B cell (primary cell): Measurements from ENCODE around the gene RPS23. TPM values are rescaled to one million over a fixed set of nuclear protein-coding genes. Genes with fewer than 3 reads are reported as not detected.

Experiments used
- ATAC-seq: fragments of 200-7000 bp; cut with Tn5 transposase; one replicate; pipeline ENCODE4 v1.10.0; 2021; ENCODE audit warnings: low read depth, mild to moderate bottlenecking, moderate number of reproducible peaks, moderate library complexity
- CTCF ChIA-PET: fragments of 350-600 bp; sonication (Branson Sonifier 250); formaldehyde crosslinking; loops from one replicate; lab custom pipeline; 2021; ENCODE audit warnings: antibody characterized with exemption, inconsistent platforms; lab: Charles Lee
- POLR2A ChIA-PET: fragments of 350-600 bp; sonication (Branson Sonifier 250); formaldehyde crosslinking; loops from one replicate; lab custom pipeline; 2021; ENCODE audit warnings: antibody characterized with exemption; lab: Charles Lee
- DNase-seq: peaks from one replicate; pipeline ENCODE4 v3.0.0; 2013
- H2AFZ ChIP-seq: 2 replicates; pipeline ENCODE4 v1.6.1; 2012; ENCODE audit warnings: mild to moderate bottlenecking, low read depth, low read length; ENCODE audit not compliant: insufficient read depth, poor library complexity, severe bottlenecking
- H3K27ac ChIP-seq, 2 donors: 1 replicate in 1 of 2; 2 replicates in 1 of 2; pipeline ENCODE4 v1.5.1; 2012 to 2013; ENCODE audit warnings: low read length in 2 of 2, mild to moderate bottlenecking in 2 of 2, moderate library complexity in 1 of 2
- H3K27me3 ChIP-seq, 4 experiments: fragments of 200-600 bp in 1 of 4; sonication (generic) in 1 of 4; replicated peaks in 1 of 4; 1 replicate in 2 of 4; 2 replicates in 2 of 4; pipeline versions ENCODE4 v1.6.1 to v1.7.0; 2013 to 2016; ENCODE audit warnings: low read length in 3 of 4, mild to moderate bottlenecking in 2 of 4, mixed read lengths in 1 of 4, moderate library complexity in 1 of 4; ENCODE audit not compliant: insufficient read depth in 4 of 4, control insufficient read depth in 3 of 4; ENCODE audit errors: control extremely low read depth in 1 of 4
- H3K36me3 ChIP-seq, 2 experiments: replicated peaks in 1 of 2; 1 replicate in 1 of 2; 2 replicates in 1 of 2; pipeline versions ENCODE4 v1.6.1 to v1.7.1; 2013; ENCODE audit warnings: low read length in 1 of 2; ENCODE audit not compliant: insufficient read depth in 2 of 2, control insufficient read depth in 1 of 2; ENCODE audit errors: control extremely low read depth in 1 of 2, extremely low read depth in 1 of 2
- H3K4me1 ChIP-seq, 2 donors: fragments of 200-600 bp in 1 of 2; sonication (generic) in 1 of 2; 1 replicate in 1 of 2; 2 replicates in 1 of 2; pipeline versions ENCODE4 v1.5.1 to v1.6.1; 2013 to 2017; ENCODE audit warnings: low read length in 2 of 2; ENCODE audit not compliant: control insufficient read depth in 2 of 2, insufficient read depth in 2 of 2
- H3K4me2 ChIP-seq: replicated peaks from 2 replicates; pipeline ENCODE3; 2012; ENCODE audit warnings: mild to moderate bottlenecking, low read depth, low read length; ENCODE audit not compliant: poor library complexity, severe bottlenecking
- H3K4me3 ChIP-seq, 5 experiments: fragments of 200-600 bp in 1 of 5; sonication (generic) in 1 of 5; 1 replicate in 3 of 5; 2 replicates in 2 of 5; pipeline versions ENCODE4 v1.5.1 to v1.7.0; 2011 to 2016; ENCODE audit warnings: low read length in 4 of 5, mild to moderate bottlenecking in 4 of 5, low read depth in 2 of 5, control low read depth in 1 of 5, moderate library complexity in 1 of 5; ENCODE audit not compliant: insufficient read depth in 1 of 5; ENCODE audit errors: control extremely low read depth in 1 of 5, extremely low read depth in 1 of 5
- H3K79me2 ChIP-seq: fragments of 200-600 bp; sonication (generic); one replicate; pipeline ENCODE4 v1.6.0; 2016; ENCODE audit warnings: low read length; ENCODE audit not compliant: control insufficient read depth, insufficient read depth
- H3K9ac ChIP-seq: fragments of 200-600 bp; sonication (generic); 2 replicates; pipeline ENCODE4 v1.6.1; 2017; ENCODE audit warnings: mild to moderate bottlenecking, low read length, moderate library complexity
- H3K9me3 ChIP-seq, 3 donors: one replicate each; pipeline versions ENCODE4 v1.6.1 to v1.7.1; 2013; ENCODE audit warnings: low read length in 2 of 3; ENCODE audit not compliant: control insufficient read depth in 2 of 3, insufficient read depth in 1 of 3; ENCODE audit errors: control extremely low read depth in 1 of 3
- H4K20me1 ChIP-seq: 2 replicates; pipeline ENCODE4 v1.6.0; 2012; ENCODE audit warnings: mild to moderate bottlenecking, low read length; ENCODE audit not compliant: insufficient read depth, control insufficient read depth, poor library complexity, severe bottlenecking
- H3K27ac Mint-ChIP-seq: one replicate; pipeline ENCODE4 v1.8.0; 2021; ENCODE audit warnings: mixed read lengths
- H3K27me3 Mint-ChIP-seq: one replicate; pipeline ENCODE4 v1.8.0; 2021; ENCODE audit warnings: mixed read lengths
- H3K4me1 Mint-ChIP-seq: one replicate; pipeline ENCODE4 v1.8.0; 2021; ENCODE audit warnings: mixed read lengths
- H3K4me3 Mint-ChIP-seq: one replicate; pipeline ENCODE4 v1.8.0; 2021; ENCODE audit warnings: mixed read lengths
- H3K9me3 Mint-ChIP-seq: one replicate; pipeline ENCODE4 v1.8.0; 2022; ENCODE audit warnings: mixed read lengths; ENCODE audit not compliant: insufficient read depth
- CTCF ChIP-seq: fragments of 200-600 bp; IDR thresholded peaks from one replicate; pipeline ENCODE4 v1.8.0; 2022; ENCODE audit warnings: antibody characterized with exemption, mild to moderate bottlenecking
- EZH2 ChIP-seq: IDR thresholded peaks from 2 replicates; pipeline ENCODE4 v1.6.1; 2012; ENCODE audit warnings: borderline replicate concordance, low read depth, mild to moderate bottlenecking, moderate library complexity, low read length; ENCODE audit not compliant: insufficient read depth, poor library complexity, severe bottlenecking
- WGBS: methylation state at CpG from one replicate; pipeline ENCODE4 v1.1.5; 2013; ENCODE audit warnings: missing lambda C conversion rate; ENCODE audit not compliant: insufficient coverage; 5-methylcytosine and 5-hydroxymethylcytosine counted together
- intact Hi-C: fragments of 100-400 bp; cut with micrococcal nuclease; formaldehyde crosslinking; loops from one replicate; pipeline ENCODE4 v1.10.0; 2022
- polyA plus RNA-seq: library from polyadenylated mRNA; depleted of rRNA; stranded (reverse); fragments of >200 nt; gene quantifications from 2 replicates; pipeline ENCODE4 v1.2.3, GENCODE V29; 2012
- total RNA-seq, 2 donors: library from RNA; stranded (reverse); fragments of 120-200 nt in 1 of 2; gene quantifications; 1 replicate in 1 of 2; 2 replicates in 1 of 2; pipeline versions ENCODE4 v1.2.3 to v1.2.4, GENCODE V29; 2013 to 2022

The RPS23 gene
- total and polyA plus RNA-seq, 2 donors (not counting 1 experiment from before 2014, with no cell fraction given), result 3,420 to 9,595 TPM

GRCh38 chr5:82298668-82299067, 20.5 kb upstream of the RPS23 start:
- H3K9me3 Mint-ChIP-seq, result no peaks in the 10 kb centered on the region
- intact Hi-C loops, result no loop called here
- Histone ChIP-seq H2AFZ (no peak overlapping the region), H3K36me3 (no peaks in the 10 kb centered on the region), H4K20me1 (no peaks in the 10 kb centered on the region), H3K79me2 (no peaks in the 10 kb centered on the region), H3K27me3 (no peaks in the 10 kb centered on the region), H3K27ac (no peak overlapping the region), H3K4me3 (no peak overlapping the region), H3K9ac (no peak overlapping the region), H3K4me2 (no peak overlapping the region), H3K4me1 (no peaks in the 10 kb centered on the region), H3K9me3 (no peaks in the 10 kb centered on the region)
- WGBS, result no CpG with 5 or more reads among the region's 2 CpGs
- ATAC-seq (no peak), DNase-seq (no peak)
- TF ChIP-seq CTCF (no peak), EZH2 (no peak)
- no peaks in the 10 kb centered on the region for H3K4me1 Mint-ChIP-seq
- no peaks in the 10 kb centered on the region for H3K27me3 Mint-ChIP-seq
- H3K4me3 Mint-ChIP-seq, result no peak overlapping the region
- CTCF ChIA-PET, result no interaction called here
- H3K27ac Mint-ChIP-seq, result no peak overlapping the region
- POLR2A ChIA-PET, result no interaction called here

GRCh38 chr5:82297711-82298110, 19.6 kb upstream of the RPS23 start:
- 67% methylated on average over 3 of the region's 3 CpGs for WGBS

More at GRCh38 chr5:82297711-82298110, 19.6 kb upstream of the RPS23 start:
- ATAC-seq (no peak), DNase-seq (no peak)
- no peaks in the 10 kb centered on the region for H3K79me2 ChIP-seq
- POLR2A ChIA-PET, result no interaction called here
- H3K27me3 ChIP-seq, result no peaks in the 10 kb centered on the region
- H3K27ac ChIP-seq, result no peak overlapping the region
- no peak overlapping the region for H3K4me2 ChIP-seq
- no peak overlapping the region for H2AFZ ChIP-seq
- H3K36me3 ChIP-seq, result no peaks in the 10 kb centered on the region
- CTCF ChIA-PET, result no interaction called here
- intact Hi-C loops, result no loop called here
- Mint-ChIP-seq H3K27me3 (no peaks in the 10 kb centered on the region), H3K9me3 (no peaks in the 10 kb centered on the region), H3K4me1 (no peaks in the 10 kb centered on the region), H3K4me3 (no peak overlapping the region), H3K27ac (no peak overlapping the region)
- no peak overlapping the region for H3K4me3 ChIP-seq
- no peak overlapping the region for H3K9ac ChIP-seq
- H4K20me1 ChIP-seq, result no peaks in the 10 kb centered on the region
- TF ChIP-seq CTCF, result no peak
- no peak for TF ChIP-seq EZH2
- H3K9me3 ChIP-seq, result no peaks in the 10 kb centered on the region
- H3K4me1 ChIP-seq, result no peaks in the 10 kb centered on the region
